IMR-90 (cell line): ENCODE measurements around the gene AMBRA1. TPM values are rescaled to one million over a fixed set of nuclear protein-coding genes. Genes with fewer than 3 reads are reported as not detected.

ENCODE experiments used
- ATAC-seq: fragments of 200-7000 bp; cut with Tn5 transposase; 2 replicates; pipeline ENCODE4 v1.9.1; 2020; ENCODE audit warnings: low read depth, mild to moderate bottlenecking, moderate library complexity
- BruUV-seq: library from RNA; stranded (reverse); fragments of 400-500 nt; replicated peaks from 2 replicates; lab custom pipeline; 2021; lab: Mats Ljungman, UMichigan
- CTCF ChIA-PET: fragments of 300-600 bp; formaldehyde crosslinking; extraction: SDS; loops from one replicate; lab custom pipeline; 2021; ENCODE audit warnings: antibody characterized with exemption; lab: Yijun Ruan, JAX
- POLR2A ChIA-PET: fragments of 300-600 bp; sonication (Branson Sonifier 250); formaldehyde crosslinking; loops from one replicate; lab custom pipeline; 2022; ENCODE audit warnings: antibody characterized with exemption; ENCODE audit not compliant: unreplicated experiment; lab: Charles Lee
- DNase-seq: peaks from one replicate; pipeline ENCODE4 v3.0.0; 2013
- H2AFZ ChIP-seq: replicated peaks from 2 replicates; pipeline ENCODE3; 2013; ENCODE audit warnings: low read length, mild to moderate bottlenecking; ENCODE audit not compliant: poor library complexity
- H2AK5ac ChIP-seq: 2 replicates; pipeline ENCODE4 v1.6.1; 2013; ENCODE audit warnings: low read depth, low read length, inconsistent platforms
- H2AK9ac ChIP-seq: replicated peaks from 2 replicates; pipeline ENCODE3; 2013; ENCODE audit warnings: mild to moderate bottlenecking, low read depth, low read length, moderate library complexity; ENCODE audit not compliant: poor library complexity
- H2BK120ac ChIP-seq: 2 replicates; pipeline ENCODE4 v1.6.1; 2013; ENCODE audit warnings: low read depth, low read length, inconsistent platforms
- H2BK15ac ChIP-seq: 3 replicates; pipeline ENCODE4 v1.6.1; 2013; ENCODE audit warnings: low read depth, low read length, inconsistent platforms
- H2BK20ac ChIP-seq: 2 replicates; pipeline ENCODE4 v1.6.1; 2013; ENCODE audit warnings: low read depth, mild to moderate bottlenecking, inconsistent platforms, low read length, moderate library complexity
- H2BK5ac ChIP-seq: 2 replicates; pipeline ENCODE4 v1.6.1; 2013; ENCODE audit warnings: mild to moderate bottlenecking, low read depth, low read length, inconsistent platforms; ENCODE audit not compliant: poor library complexity, severe bottlenecking
- H3K14ac ChIP-seq: replicated peaks from 2 replicates; pipeline ENCODE4 v1.6.1; 2013; ENCODE audit warnings: low read depth, low read length, inconsistent platforms
- H3K18ac ChIP-seq: 2 replicates; pipeline ENCODE4 v1.6.1; 2013; ENCODE audit warnings: low read depth, low read length, control low read depth
- H3K23ac ChIP-seq: 2 replicates; pipeline ENCODE4 v1.6.1; 2013; ENCODE audit warnings: low read depth, low read length, inconsistent platforms
- H3K27ac ChIP-seq: 2 replicates; pipeline ENCODE4 v1.5.1; 2013; ENCODE audit warnings: mild to moderate bottlenecking, control low read depth, low read length; ENCODE audit not compliant: insufficient read depth
- H3K27me3 ChIP-seq: 2 replicates; pipeline ENCODE4 v1.6.1; 2013; ENCODE audit warnings: low read length; ENCODE audit not compliant: control insufficient read depth, insufficient read depth
- H3K36me3 ChIP-seq: 2 replicates; pipeline ENCODE4 v1.6.1; 2013; ENCODE audit warnings: low read length, mixed read lengths; ENCODE audit not compliant: control insufficient read depth, insufficient read depth
- H3K4ac ChIP-seq: 2 replicates; pipeline ENCODE4 v1.6.1; 2013; ENCODE audit warnings: low read depth, low read length, inconsistent platforms
- H3K4me1 ChIP-seq: 2 replicates; pipeline ENCODE4 v1.6.1; 2013; ENCODE audit warnings: low read length, mixed read lengths; ENCODE audit not compliant: control insufficient read depth, insufficient read depth
- H3K4me2 ChIP-seq: 2 replicates; pipeline ENCODE4 v1.6.1; 2013; ENCODE audit warnings: low read depth, mild to moderate bottlenecking, control low read depth, low read length, moderate library complexity
- H3K4me3 ChIP-seq: 2 replicates; pipeline ENCODE4 v1.5.1; 2013; ENCODE audit warnings: low read depth, mild to moderate bottlenecking, control low read depth, low read length, moderate library complexity; ENCODE audit not compliant: insufficient read depth
- H3K56ac ChIP-seq: 2 replicates; pipeline ENCODE4 v1.6.1; 2013; ENCODE audit warnings: low read length, inconsistent platforms; ENCODE audit not compliant: insufficient read depth; ENCODE audit errors: extremely low read depth
- H3K79me1 ChIP-seq, 2 experiments: 2 replicates each; pipeline ENCODE4 v1.6.1; 2013; ENCODE audit warnings: low read length in 2 of 2, inconsistent platforms in 1 of 2, low read depth in 1 of 2
- H3K9ac ChIP-seq: 2 replicates; pipeline ENCODE4 v1.6.1; 2013; ENCODE audit warnings: low read depth, low read length, control low read depth
- H3K9me1 ChIP-seq: 2 replicates; pipeline ENCODE4 v1.6.1; 2013; ENCODE audit warnings: low read length, inconsistent platforms; ENCODE audit not compliant: insufficient read depth
- H3K9me3 ChIP-seq: 2 replicates; pipeline ENCODE4 v1.6.1; 2013; ENCODE audit warnings: low read length; ENCODE audit not compliant: control insufficient read depth, insufficient read depth
- H4K20me1 ChIP-seq: 2 replicates; pipeline ENCODE4 v1.6.1; 2013; ENCODE audit warnings: low read length, inconsistent platforms; ENCODE audit not compliant: insufficient read depth
- H4K5ac ChIP-seq: 2 replicates; pipeline ENCODE4 v1.6.1; 2013; ENCODE audit warnings: mild to moderate bottlenecking, low read depth, low read length, control low read depth
- H4K8ac ChIP-seq, 2 experiments: 2 replicates each; pipeline ENCODE4 v1.6.1; 2013; ENCODE audit warnings: low read depth in 2 of 2, low read length in 2 of 2, control low read depth in 1 of 2, inconsistent platforms in 1 of 2
- H4K91ac ChIP-seq: 2 replicates; pipeline ENCODE4 v1.6.1; 2013; ENCODE audit warnings: low read depth, low read length, inconsistent platforms; ENCODE audit not compliant: insufficient read depth
- BHLHE40 ChIP-seq: fragments of 150-350 bp; IDR thresholded peaks from 2 replicates; pipeline ENCODE4 v1.6.1; 2016; ENCODE audit warnings: mild to moderate bottlenecking, low read depth, low read length
- CHD1 ChIP-seq: IDR thresholded peaks from 2 replicates; pipeline ENCODE4 v1.6.1; 2012; ENCODE audit warnings: low read depth, low read length, improper control_type of control experiment
- MAZ ChIP-seq: IDR thresholded peaks from 2 replicates; pipeline ENCODE4 v1.6.1; 2012; ENCODE audit warnings: low read depth, mild to moderate bottlenecking, low read length, improper control_type of control experiment, moderate library complexity, borderline replicate concordance
- MXI1 ChIP-seq: IDR thresholded peaks from 2 replicates; pipeline ENCODE4 v1.6.1; 2012; ENCODE audit warnings: low read depth, mild to moderate bottlenecking, low read length, moderate library complexity, borderline replicate concordance
- WGBS, 2 experiments: methylation state at CpG; one replicate each; pipeline versions ENCODE4 v1.1.5 to v1.1.7; 2013; ENCODE audit warnings: missing lambda C conversion rate in 2 of 2; ENCODE audit not compliant: insufficient read length in 1 of 2; ENCODE audit errors: extremely low coverage in 2 of 2; 5-methylcytosine and 5-hydroxymethylcytosine counted together
- dilution Hi-C: fragments of 300-500 bp; cut with HindIII; formaldehyde crosslinking; loops from one replicate; pipeline ENCODE4 v1.14.3; 2018; ENCODE audit warnings: low sequenced_read_pairs; ENCODE audit not compliant: unreplicated experiment
- in situ Hi-C: fragments of 300-500 bp; cut with MboI; formaldehyde crosslinking; loops from 3 replicates; pipeline ENCODE4 v1.14.3; 2019; ENCODE audit warnings: low sequenced_read_pairs, inconsistent platforms, mixed read lengths
- intact Hi-C: fragments of 100-400 bp; cut with micrococcal nuclease; formaldehyde crosslinking; loops from 2 replicates; pipeline ENCODE4 v1.10.0; 2022
- polyA plus RNA-seq, 3 experiments: library from polyadenylated mRNA; depleted of rRNA; stranded (reverse); fragments of >200 nt; gene quantifications; 2 replicates each; pipeline ENCODE4 v1.2.3, GENCODE V29; 2012; ENCODE audit warnings: low replicate concordance in 1 of 3
- total RNA-seq: library from RNA; depleted of rRNA; stranded (reverse); fragments of >200 nt; gene quantifications from 2 replicates; pipeline ENCODE4 v1.2.3, GENCODE V29; 2012

Gene AMBRA1
- total and polyA plus RNA-seq, 2 of the 4 experiments (the other 2 are of a cell fraction): 9.4 to 18.3 TPM

GRCh38 chr11:46642627-46643335, 49.0 kb upstream of the AMBRA1 start:
- no TSS peak for BruUV-seq
- no peak overlapping the region for H2AK9ac ChIP-seq
- no peak overlapping the region for H2BK20ac ChIP-seq
- no peak overlapping the region for H3K27ac ChIP-seq
- no peak overlapping the region for H2BK15ac ChIP-seq
- H3K18ac ChIP-seq: no peak overlapping the region
- intact Hi-C loops: no loop called here
- H3K36me3 ChIP-seq: peaks cover 19% of the 10 kb centered on the region
- TF ChIP-seq BHLHE40 (no peak), MXI1 (no peak), MAZ (no peak), CHD1 (no peak)
- H4K20me1 ChIP-seq: no peaks in the 10 kb centered on the region
- dilution Hi-C loops: no loop called here
- no peaks in the 10 kb centered on the region for H3K9me1 ChIP-seq
- DNase-seq (no peak), ATAC-seq (no peak)
- H2BK120ac ChIP-seq: no peak overlapping the region
- H3K4me3 ChIP-seq: no peak overlapping the region
- H3K14ac ChIP-seq: no peak overlapping the region
- no peak overlapping the region for H2BK5ac ChIP-seq
- H3K23ac ChIP-seq: no peak overlapping the region
- H3K4me1 ChIP-seq: peaks cover 3% of the 10 kb centered on the region
- H3K9me3 ChIP-seq: peaks cover 2% of the 10 kb centered on the region; the same call in 1 of the 2 replicates
- H3K56ac ChIP-seq: no peak overlapping the region
- H3K4me2 ChIP-seq: no peak overlapping the region
- no peak overlapping the region for H4K91ac ChIP-seq
- CTCF ChIA-PET: interaction anchor here (1.2 kb wide), 1 partner anchor 31 kb away, joined by 10 read pairs; no protein-coding TSS in a partner anchor
- POLR2A ChIA-PET: no interaction called here
- H4K5ac ChIP-seq: no peak overlapping the region
- no peak overlapping the region for H2AK5ac ChIP-seq
- in situ Hi-C loops: no loop called here
- no peak overlapping the region for H4K8ac ChIP-seq
- 92% methylated on average over 5 of the region's 8 CpGs; no CpG with 5 or more reads in 1 of the 2 experiments for WGBS, 2 experiments
- H2AFZ ChIP-seq: no peak overlapping the region
- no peaks in the 10 kb centered on the region for H3K27me3 ChIP-seq
- no peak overlapping the region for H3K4ac ChIP-seq
- H3K79me1 ChIP-seq: peaks cover 24 to 49% of the 10 kb centered on the region in 2 experiments
- no peak overlapping the region for H3K9ac ChIP-seq
